GM18505 (cell line): ENCODE measurements around the gene SUSD1.

Experiments
- ATAC-seq: cut with Tn5 transposase; IDR thresholded peaks from one replicate; pipeline ENCODE4 v1.9.1; 2021; ENCODE audit not compliant: unreplicated experiment
- POLR2A ChIP-seq: IDR thresholded peaks from 4 replicates; pipeline ENCODE4 v1.6.1; 2011; ENCODE audit warnings: borderline replicate concordance; ENCODE audit not compliant: insufficient read depth, insufficient read length; ENCODE audit errors: extremely low read depth

The SUSD1 gene

DNA sequence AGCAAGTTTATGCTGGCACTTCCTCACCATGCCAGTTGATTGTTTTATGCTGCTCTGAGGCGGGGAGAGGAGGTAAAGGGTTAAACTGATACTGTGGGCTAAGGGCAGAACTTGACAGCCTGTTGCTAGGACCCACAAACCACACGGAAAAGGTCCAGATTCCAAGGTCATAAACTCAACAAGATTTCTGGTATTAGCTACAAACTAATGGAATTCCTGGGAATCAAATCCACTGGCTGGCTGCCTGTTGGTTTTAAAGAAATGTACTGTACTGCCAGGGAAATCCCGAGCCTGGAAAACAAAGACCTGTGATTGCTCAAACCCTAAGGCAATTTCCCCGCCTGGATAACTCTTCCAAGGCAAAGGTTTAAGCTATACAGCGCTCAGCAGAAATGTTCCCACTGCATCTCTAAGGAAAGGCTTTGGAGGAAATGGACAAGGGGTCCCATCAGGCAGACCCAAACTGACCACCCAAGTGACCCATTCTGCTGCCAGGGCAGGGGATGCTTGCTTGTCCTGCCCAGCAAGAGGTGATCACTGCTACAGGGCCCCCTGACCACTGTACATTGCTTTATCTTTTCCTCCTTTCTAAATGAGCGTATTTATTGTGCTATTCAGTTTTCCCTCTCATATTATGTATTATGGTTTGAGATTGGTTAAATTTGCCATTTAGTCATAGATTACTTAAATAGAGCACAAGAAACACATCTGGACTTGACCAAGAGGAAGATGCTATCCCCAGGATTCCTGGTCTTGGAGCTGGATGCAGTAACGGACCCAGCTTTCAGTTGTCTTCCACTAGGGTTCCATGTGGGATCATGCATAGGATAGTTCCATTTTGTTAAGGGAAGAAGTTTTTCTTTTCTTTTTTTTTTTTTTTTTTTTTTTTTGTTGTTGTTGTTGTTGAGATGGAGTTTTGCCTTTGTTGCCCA lies 124.3 kb downstream of the SUSD1 start:
- no peak for ATAC-seq
- TF ChIP-seq POLR2A = no peak

DNA sequence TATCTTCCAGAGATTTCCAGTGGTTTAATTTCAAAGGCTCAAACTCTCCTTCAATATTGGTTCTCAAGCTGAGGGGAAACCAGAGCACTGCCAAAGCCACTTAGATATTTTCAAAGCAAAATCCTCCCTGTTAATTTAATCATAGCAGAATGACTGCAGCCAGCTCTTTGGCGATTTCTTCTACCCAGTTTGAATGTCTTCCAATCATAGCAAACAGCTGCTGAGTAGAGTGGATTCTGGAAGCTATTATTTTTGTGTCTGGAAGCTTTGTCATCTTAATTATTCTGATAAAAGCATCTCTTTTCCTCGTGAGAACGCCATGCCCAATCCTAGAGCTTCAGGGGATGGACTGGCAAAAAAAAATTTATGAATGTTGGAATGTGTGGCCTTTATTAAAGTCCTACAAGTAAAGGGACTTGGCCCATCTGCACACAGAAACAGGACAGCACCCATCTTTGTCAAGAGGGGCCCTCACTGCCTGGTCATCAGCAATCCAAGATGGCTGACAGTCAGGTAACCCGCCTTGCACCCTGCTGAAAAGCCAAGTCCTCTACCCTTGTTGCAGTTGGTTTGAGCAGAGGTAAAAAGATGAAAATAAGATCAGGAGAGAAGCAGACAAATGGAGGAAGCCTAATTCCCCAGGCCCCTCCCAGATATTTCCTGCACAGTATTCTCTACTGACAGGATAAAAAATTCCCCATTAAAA lies 125.1 kb downstream of the SUSD1 start:
- no peak for TF ChIP-seq POLR2A
- ATAC-seq = no peak

DNA sequence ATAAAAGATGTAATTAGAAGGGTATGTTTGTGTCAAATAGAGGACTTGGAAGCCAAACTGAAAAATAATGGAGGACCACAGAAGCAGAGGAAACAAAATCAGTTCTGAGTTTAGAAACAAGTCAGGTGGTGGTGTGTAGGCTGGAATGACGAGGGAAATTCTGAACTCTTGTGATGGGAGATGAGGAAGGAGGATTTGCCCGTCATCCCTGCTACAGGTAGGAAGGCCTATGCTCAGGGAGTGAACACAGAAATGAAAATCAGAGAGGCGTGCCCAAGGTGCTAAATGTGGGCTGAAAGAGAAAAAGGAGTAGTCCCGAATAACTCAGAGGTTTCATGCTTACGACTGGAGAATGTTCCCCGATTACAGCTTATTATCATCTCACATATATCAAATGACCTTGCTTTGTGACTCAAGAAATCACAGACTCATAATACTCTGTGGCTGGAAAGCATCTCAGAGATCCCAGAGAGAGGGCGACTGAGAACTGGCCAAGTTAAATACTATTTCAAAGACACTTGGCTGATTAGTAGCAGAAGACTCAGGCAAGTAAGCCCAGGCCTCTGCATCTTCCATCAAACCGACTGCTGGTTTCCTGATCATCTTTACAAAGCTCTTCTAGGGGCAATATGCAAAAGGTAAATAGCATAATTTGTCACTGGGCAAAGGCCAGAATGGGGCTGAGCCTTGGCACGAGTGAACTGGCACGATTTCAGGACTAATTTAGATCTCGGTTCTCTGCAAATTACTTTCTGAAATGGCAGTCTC lies 126.0 kb downstream of the SUSD1 start:
- no peak for ATAC-seq
- TF ChIP-seq POLR2A = no peak

DNA sequence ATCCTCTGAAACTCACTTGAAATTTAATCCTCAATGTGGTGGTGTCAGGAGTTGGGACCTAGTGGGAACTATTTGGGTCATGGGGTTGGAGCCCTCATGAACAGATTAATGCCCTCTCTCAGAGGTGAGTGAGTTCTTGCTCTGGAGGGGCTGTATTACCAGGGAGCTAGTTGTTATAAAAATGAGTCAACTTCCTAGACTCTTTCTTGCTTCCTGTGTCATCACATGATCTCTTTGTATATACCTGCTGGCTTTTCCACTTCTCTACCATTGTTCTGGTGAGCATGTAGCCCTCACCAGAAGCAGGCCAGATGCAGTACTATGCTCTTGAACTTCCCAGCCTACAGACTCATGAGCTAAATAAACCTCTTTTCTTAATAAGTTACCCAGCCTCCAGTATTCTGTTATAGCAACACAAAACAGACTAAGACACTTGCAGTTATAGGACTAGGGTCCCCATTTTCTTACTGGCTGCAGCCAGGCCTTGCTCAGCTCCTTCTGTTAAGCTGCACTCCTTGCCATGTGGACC lies 127.5 kb downstream of the SUSD1 start:
- no peak for TF ChIP-seq POLR2A
- no peak for ATAC-seq

DNA sequence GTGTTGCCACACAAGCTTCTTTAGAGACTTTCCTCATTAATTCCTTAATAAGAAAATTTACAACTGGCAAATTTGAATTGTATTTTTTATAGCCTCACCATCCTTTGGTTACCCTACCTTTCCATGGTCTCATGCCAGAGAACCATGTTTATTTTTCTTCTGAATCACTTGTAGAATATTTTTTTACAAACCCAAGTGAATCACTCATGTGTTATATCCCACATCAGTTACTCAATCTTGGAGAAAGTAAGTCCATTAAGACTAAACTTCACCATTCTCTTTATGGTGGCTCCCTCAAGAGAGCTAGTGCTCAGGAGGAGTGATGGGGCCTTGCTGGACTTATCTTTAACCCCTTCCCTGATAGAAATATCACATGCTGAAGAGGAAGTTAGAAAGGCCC lies 128.9 kb downstream of the SUSD1 start:
- no peak for ATAC-seq
- TF ChIP-seq POLR2A = no peak

DNA sequence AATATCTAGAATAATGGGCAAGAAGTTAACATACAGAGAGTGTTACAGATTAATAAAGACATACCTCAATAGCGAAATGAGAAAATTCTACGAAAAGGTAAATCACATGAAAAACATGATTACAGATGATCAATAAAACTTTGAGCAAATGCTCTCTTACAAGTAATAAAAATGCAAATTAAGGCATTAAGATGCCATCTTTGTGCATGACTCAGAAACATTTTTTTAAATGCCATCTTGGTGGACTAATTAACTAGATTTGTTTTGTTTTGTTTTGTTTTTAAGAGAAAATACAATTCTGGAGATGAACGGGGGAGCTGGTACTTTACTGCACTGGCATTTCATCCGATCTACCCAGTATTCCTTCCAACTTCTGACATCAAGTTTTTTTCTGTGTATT lies 130.2 kb downstream of the SUSD1 start:
- ATAC-seq = no peak
- no peak for TF ChIP-seq POLR2A

DNA sequence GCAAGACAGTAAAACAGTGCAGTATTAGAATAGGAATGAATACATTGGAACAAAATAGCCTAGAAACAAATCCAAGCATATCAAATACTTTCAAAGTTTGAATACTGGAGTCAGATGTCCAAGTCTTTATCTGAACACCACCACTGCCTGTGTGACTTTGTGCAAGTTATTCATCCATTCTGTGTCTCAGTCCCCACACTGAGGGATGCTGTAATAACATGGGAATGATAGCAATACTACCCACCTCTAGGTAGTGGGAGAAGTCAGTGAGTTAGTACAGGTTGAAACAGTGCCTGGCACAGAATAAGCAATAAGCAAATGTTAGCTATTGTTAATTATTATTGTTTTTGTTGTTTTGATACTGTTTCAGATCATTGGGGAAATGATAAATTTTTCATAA lies 130.9 kb downstream of the SUSD1 start:
- no peak for ATAC-seq
- TF ChIP-seq POLR2A = no peak

DNA sequence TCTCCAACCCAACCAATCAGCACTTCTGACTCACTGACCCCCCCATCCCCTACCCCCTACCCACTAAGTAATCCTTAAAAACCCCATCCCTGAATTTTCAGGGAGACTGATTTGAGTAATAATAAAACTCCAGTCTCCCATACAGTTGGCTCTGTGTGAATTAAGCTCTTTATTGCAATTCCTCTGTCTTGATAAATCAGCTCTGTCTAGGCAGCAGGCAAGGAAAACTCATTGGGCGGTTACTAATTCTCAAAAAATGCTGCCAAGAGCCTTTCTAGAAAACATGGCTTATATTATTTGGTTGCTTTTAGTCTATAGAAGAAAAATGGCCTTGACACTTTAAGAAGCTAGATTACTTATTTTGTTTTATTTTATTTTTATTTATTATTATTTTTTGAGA lies 131.7 kb downstream of the SUSD1 start:
- no peak for TF ChIP-seq POLR2A
- ATAC-seq = no peak

DNA sequence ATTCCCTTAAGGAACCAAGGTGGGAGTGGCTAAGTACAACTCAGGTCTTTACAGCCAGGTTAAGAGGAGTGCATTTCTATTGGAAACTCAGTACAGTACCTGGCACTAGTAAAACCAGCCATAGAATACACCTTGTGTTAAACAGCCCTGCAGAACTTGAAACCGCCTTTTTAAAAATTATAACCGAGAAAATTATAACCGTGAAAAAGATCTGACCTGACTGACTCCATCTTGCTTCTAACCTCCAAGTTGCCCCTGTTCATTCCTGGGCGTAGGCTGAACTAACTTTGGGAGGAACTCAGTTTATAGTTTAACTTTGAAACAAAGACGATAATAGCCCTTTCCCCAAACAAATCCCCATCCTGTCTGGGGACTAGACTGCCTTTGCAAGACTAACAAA lies 132.3 kb downstream of the SUSD1 start:
- no peak for TF ChIP-seq POLR2A
- no peak for ATAC-seq

DNA sequence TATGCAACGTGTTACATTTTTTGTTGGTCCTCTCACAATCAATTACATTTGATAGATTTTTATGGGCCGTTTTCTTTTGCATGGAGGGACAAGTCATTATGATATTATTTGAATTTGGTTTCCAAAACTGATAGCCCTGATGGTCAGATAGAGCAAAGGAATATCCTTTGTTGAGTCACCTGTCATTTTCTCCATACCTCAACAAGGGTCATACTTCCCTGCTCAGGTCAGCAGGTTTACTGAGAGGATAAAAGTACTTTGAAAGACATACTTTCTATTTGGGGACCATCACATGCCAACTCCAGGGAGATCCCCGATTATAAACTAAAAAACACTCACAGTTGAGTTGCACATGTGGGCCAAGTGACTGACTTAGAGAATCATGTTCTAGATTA lies 132.9 kb downstream of the SUSD1 start:
- TF ChIP-seq POLR2A = no peak
- no peak for ATAC-seq

DNA sequence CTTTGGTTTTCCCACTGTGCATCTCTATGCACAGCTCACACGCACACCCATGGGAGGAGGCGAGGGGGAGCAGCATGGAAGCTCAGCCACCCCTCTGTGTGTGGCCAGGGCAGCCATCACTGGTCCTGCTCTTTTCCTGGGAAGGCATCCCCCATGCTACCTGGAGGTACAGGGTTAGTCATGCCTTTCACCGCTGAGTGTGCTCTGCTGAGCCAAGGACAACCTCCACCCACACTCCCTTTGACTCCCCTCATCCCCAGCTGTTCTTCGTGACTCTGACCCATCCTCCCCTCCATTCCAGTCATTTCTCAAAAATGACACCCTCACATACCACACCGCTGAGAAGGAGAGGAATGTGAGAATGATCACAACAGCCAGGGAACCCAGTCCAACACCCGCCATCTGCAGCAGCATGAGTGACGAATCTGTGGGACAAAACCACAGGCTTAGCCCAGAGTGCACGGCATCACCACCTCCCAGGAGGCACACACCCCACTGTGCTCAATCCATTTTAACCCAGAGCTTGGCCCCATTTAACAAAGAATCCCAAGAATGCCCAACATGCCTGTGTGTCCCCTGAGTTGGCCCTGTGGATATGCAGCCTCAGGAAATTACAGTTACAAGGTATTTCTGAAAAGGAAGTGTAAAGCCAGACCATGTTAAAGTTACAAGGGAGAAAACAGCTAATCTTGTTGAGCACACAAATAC lies 133.4 kb downstream of the SUSD1 start:
- TF ChIP-seq POLR2A = no peak

DNA sequence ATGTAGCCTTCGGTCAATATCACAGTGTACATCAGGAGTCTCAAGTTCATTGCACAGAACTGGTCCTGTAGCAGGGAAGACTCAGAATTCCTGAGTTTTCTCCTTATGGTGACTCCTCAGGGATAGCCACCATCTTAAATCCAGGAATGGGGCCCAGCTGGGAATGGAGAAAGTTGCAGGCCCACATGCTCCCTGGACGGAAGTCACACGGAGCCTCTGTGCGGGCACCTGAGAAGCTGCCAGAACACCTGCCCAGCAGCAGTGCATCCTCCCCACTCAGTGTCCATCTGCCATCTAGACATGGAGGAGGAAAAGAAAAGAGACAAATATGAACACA lies 133.9 kb downstream of the SUSD1 start:
- TF ChIP-seq POLR2A = no peak
- ATAC-seq = no peak

More for the DNA sequence above, 133.4 kb downstream of the SUSD1 start:
- ATAC-seq = no peak

DNA sequence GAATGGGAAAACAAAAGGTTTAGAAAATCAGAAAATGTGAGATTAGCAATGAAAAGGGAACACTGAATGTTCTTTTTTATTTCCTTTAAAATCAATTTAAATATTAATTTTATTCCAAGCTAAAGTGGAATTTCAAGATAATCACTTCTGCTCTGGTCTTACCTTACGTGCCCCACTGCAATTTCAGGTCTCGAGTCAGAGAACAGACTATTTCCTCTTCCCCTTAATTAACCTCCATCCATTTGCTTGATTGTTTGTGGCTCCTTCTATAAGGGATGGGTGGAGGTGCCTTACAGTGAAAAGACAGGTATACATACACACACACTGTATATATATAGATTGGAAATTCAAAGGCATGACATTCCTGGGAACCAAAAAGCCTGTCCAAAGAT lies 137.1 kb downstream of the SUSD1 start:
- ATAC-seq = no peak
- TF ChIP-seq POLR2A = no peak

DNA sequence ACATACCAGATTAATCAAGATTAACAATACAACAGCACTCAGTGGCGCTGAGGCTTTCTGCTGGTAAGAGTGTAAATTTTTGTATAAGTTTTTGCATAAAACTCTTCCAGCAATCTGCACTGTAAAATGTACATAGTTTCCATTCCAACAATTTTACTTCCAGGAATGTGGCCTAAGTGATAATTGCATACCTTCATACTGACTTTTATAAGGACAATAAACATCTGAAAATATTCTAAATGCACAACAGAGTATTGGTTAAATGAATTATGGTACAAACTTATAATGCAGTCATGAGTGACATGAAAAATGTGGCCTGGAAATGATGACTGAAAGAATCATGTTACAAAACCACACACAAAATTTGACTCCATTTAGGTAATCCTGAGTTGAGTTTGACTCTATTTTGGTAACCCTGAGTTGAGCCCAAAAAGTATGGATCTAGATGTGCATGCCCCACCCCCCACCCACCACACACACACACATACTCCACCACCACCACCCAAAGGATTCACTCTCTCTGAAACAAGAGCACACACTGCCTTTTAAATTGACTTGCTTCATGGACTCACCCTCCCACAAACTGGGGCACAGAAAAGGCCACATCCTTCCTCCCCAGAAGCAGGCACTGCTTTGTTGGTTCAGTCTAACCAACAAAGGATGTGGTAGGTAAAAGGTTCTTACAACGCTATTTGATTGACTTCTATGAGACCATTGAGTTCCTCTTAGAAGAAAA lies 137.6 kb downstream of the SUSD1 start:
- ATAC-seq = peak; percentile 54
- peak; percentile 67 for TF ChIP-seq POLR2A
